ENCODE data around the gene PPHLN1. TPM values are rescaled to one million over a fixed set of nuclear protein-coding genes. Genes with fewer than 3 reads are reported as not detected.
A peak's percentile ranks its signal among the peaks of the same experiment; 100 is the strongest.

PPHLN1 gene
- total RNA-seq, 3 donors from 2014 or later, result 71.3 to 75.0 (median 75.0) TPM

DNA sequence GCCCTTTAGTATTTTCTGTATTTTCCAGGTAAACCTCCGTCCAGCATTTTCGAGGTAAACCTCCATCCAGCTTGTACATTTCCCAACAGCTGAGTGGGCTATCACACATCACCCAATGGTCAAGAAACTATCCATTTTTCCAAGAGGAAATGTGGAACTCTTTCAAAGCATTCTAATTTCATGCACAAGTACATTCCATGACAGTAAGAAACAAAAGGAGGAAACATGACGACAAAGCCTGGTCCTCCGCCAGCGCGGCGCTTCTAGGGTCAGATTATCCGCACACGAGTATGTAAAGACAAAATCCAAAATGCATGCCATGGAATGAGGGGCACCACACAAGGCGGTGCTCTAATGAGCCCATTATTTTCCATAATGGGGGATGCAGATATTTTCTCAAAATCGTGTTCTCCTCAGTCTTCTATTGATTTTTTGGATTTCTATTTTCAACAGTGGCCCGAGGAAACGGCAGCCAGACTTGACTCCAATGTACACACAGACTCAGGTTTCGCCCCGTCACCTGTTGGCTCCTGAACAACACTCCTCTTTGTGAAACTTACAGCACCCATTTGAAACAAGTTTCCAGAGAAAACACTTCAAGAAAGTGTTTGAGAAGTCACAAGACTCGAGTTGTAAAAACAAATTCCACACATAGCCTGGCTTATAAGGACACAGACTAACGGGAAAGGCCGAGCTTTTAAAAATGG lies 156.2 kb downstream of the PPHLN1 start:
- no peak for ATAC-seq
- Mint-ChIP-seq H3K4me1 (ENCODE audit: low read depth) (peaks cover 14% of the 10 kb centered on the region), H3K27me3 (ENCODE audit: low read depth) (peaks cover 65% of the 10 kb centered on the region), H3K36me3 (ENCODE audit: insufficient read depth) (no peaks in the 10 kb centered on the region), H3K4me3 (peak overlapping the region; percentile 60), H3K9me3 (no peaks in the 10 kb centered on the region)
- DNase-seq, result no peak

DNA sequence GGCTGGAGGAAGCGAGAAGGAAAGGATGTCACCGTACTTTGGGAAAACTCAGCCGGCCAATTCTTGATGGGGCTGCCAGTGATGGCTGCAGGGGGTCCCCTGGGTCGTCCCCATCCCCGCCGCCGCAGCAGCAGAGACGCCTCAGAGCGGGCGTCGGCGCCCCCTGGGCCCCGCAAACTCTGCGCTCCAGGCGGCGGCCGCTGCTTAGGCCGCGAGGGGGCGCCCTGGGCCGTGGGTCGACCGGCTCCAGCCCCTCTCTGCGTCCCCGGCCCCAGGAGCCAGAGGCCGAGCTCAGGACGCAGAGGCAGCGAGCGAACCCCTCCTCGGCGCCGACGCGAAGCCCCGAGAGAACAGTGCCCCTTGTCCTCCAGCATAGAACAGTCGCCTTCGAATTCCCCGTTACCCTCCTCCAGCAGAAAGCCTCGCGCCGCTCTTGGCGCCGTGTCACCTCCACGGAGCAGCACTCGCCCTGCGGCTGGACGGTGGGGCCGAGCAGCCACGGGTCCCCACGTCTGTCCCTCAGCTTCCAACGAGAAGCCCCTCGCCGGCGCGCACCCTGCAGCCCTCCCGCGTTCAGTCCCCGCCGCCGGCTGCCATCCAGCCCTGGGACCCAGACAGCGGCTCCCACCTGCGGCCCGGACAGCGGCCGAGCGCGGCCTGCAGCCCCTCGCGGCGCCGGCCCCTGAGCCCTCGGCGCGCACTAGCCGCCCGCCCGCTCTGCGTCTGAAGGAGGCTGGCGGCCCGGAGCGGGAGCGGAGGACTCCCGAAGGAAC lies 157.0 kb downstream of the PPHLN1 start:
- DNase-seq (peak; percentile 30), ATAC-seq (peak; percentile 76 to 78)
- Mint-ChIP-seq H3K4me1 (ENCODE audit: low read depth) (peaks cover 14% of the 10 kb centered on the region), H3K4me3 (peak overlapping the region; percentile 77), H3K36me3 (ENCODE audit: insufficient read depth) (no peaks in the 10 kb centered on the region), H3K9me3 (no peaks in the 10 kb centered on the region), H3K27me3 (ENCODE audit: low read depth) (peaks cover 68% of the 10 kb centered on the region)

DNA sequence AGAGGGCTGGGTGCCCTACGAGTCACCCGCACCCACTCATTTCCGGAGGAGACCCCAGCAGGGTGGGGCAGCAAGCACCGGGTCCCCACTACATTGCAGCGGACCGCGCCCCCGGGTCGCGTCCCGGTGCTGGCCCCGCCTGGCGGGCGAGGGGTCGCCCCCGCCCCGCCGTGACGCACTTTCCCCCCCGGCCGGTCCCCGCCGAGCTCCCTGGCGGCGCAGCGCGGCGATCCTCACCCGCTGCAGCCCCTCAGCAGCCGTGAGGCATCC lies 157.5 kb downstream of the PPHLN1 start:
- Mint-ChIP-seq H3K36me3 (ENCODE audit: insufficient read depth) (no peaks in the 10 kb centered on the region), H3K27me3 (ENCODE audit: low read depth) (peaks cover 67% of the 10 kb centered on the region), H3K4me1 (ENCODE audit: low read depth) (peaks cover 14% of the 10 kb centered on the region), H3K4me3 (peak overlapping the region; percentile 80), H3K9me3 (no peaks in the 10 kb centered on the region)
- ATAC-seq, result peak; percentile 57 to 66
- peak; percentile 8 for DNase-seq

GRCh38 chr12:42484996-42485395 lies 159.0 kb downstream of the PPHLN1 start:
- Mint-ChIP-seq H3K36me3 (ENCODE audit: insufficient read depth) (no peaks in the 10 kb centered on the region), H3K4me1 (ENCODE audit: low read depth) (peaks cover 14% of the 10 kb centered on the region), H3K27me3 (ENCODE audit: low read depth) (peaks cover 65% of the 10 kb centered on the region), H3K4me3 (no peak overlapping the region), H3K9me3 (no peaks in the 10 kb centered on the region)
- ATAC-seq (no peak), DNase-seq (no peak)

DNA sequence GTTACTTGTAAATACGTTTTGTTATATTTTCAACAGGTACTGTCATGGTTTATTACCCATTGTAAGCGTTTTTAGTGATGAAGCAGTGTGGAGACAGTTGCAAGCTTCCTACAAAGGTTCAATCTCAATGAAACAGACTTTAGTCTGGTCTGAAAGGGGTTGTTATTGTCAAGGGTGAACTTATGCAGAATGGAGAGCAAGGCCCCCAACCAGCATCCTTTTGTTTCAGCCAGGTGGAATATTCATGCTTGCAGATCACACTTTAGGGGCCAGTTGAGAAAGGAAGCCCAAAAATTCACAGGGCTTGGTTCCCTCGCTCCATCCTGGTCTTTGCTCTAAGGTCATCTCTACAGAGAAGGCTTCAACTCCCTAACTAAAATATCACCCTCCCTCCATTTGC lies 159.9 kb downstream of the PPHLN1 start:
- no peaks in the 10 kb centered on the region for H3K36me3 Mint-ChIP-seq (ENCODE audit: insufficient read depth)
- H3K27me3 Mint-ChIP-seq (ENCODE audit: low read depth), result peaks cover 59% of the 10 kb centered on the region
- no peaks in the 10 kb centered on the region for H3K9me3 Mint-ChIP-seq
- H3K4me1 Mint-ChIP-seq (ENCODE audit: low read depth), result peaks cover 14% of the 10 kb centered on the region
- no peak overlapping the region for H3K4me3 Mint-ChIP-seq
- ATAC-seq (no peak), DNase-seq (no peak)

- peaks cover 53% of the 10 kb centered on the region for H3K27me3 Mint-ChIP-seq (ENCODE audit: low read depth)
- H3K9me3 Mint-ChIP-seq, result no peaks in the 10 kb centered on the region
- no peaks in the 10 kb centered on the region for H3K36me3 Mint-ChIP-seq (ENCODE audit: insufficient read depth)
- H3K4me1 Mint-ChIP-seq (ENCODE audit: low read depth), result peaks cover 14% of the 10 kb centered on the region
- ATAC-seq, result no peak
- DNase-seq, result no peak
- H3K4me3 Mint-ChIP-seq, result no peak overlapping the region
Observed at GRCh38 chr12:42486407-42486806, 160.4 kb downstream of the PPHLN1 start.

GRCh38 chr12:42490261-42490842 lies 164.4 kb downstream of the PPHLN1 start:
- Mint-ChIP-seq H3K9me3 (no peaks in the 10 kb centered on the region), H3K36me3 (ENCODE audit: insufficient read depth) (no peaks in the 10 kb centered on the region), H3K4me1 (ENCODE audit: low read depth) (no peaks in the 10 kb centered on the region), H3K27me3 (ENCODE audit: low read depth) (peaks cover 31% of the 10 kb centered on the region), H3K4me3 (no peak overlapping the region)
- ATAC-seq, result no peak
- no peak for DNase-seq

Other genes with a start within 250 kb of the PPHLN1 start
- 1 to 10 TPM; 7.3 to 8.7 (median 8.0) TPM for gene GXYLT1, start 181.3 kb upstream of the PPHLN1 start, total RNA-seq
- 10 to 100 TPM; 37.0 to 40.9 (median 37.7) TPM for gene YAF2, start 87.9 kb upstream of the PPHLN1 start, total RNA-seq
- 10 to 100 TPM; 45.4 to 62.9 (median 52.6) TPM for gene ZCRB1, start 73 bp upstream of the PPHLN1 start, total RNA-seq